Heart right ventricle (tissue), 16 donors: Measurements from ENCODE around the gene ZNF624. TPM values are rescaled to one million over a fixed set of nuclear protein-coding genes. Genes with fewer than 3 reads are reported as not detected.
A peak's percentile ranks its signal among the peaks of the same experiment; 100 is the strongest.

Experiments
- ATAC-seq, 8 donors: fragments of 200-7000 bp; cut with Tn5 transposase; one replicate each; pipeline ENCODE4 v1.9.1; 2020; ENCODE audit warnings: mild to moderate bottlenecking in 8 of 8, moderate library complexity in 8 of 8, moderate number of reproducible peaks in 1 of 8
- DNase-seq, 2 donors: peaks; one replicate each; pipeline ENCODE4 v3.0.0-alpha.2; 2020
- H3K27ac ChIP-seq, 10 donors: fragments of 200-600 bp; sonication (generic) in 2 of 10; one replicate each; pipeline versions ENCODE4 v1.5.0 to v1.8.0; 2020 to 2022; ENCODE audit warnings: mild to moderate bottlenecking in 3 of 10
- H3K27me3 ChIP-seq, 7 donors: fragments of 200-600 bp; one replicate each; pipeline ENCODE4 v1.8.0; 2021 to 2022; ENCODE audit warnings: mild to moderate bottlenecking in 2 of 7
- H3K36me3 ChIP-seq, 9 donors: fragments of 200-600 bp; sonication (generic) in 1 of 9; one replicate each; pipeline versions ENCODE4 v1.5.0 to v1.8.0; 2020 to 2022; ENCODE audit warnings: mild to moderate bottlenecking in 2 of 9
- H3K4me1 ChIP-seq, 9 donors: fragments of 200-600 bp; sonication (generic) in 1 of 9; one replicate each; pipeline versions ENCODE4 v1.5.0 to v1.8.0; 2020 to 2022; ENCODE audit warnings: mild to moderate bottlenecking in 4 of 9
- H3K4me3 ChIP-seq, 10 donors: fragments of 200-600 bp; sonication (generic) in 2 of 10; one replicate each; pipeline versions ENCODE4 v1.5.0 to v1.8.0; 2020 to 2022; ENCODE audit warnings: mild to moderate bottlenecking in 7 of 10, moderate library complexity in 2 of 10
- H3K9me3 ChIP-seq, 11 donors: fragments of 200-600 bp in 10 of 11; sonication (generic) in 2 of 11; one replicate each; pipeline versions ENCODE4 v1.5.0 to v1.8.0; 2013 to 2022; ENCODE audit warnings: mild to moderate bottlenecking in 2 of 11, control low read depth in 1 of 11, moderate library complexity in 1 of 11
- CTCF ChIP-seq, 9 donors: fragments of 200-600 bp; sonication (generic) in 2 of 9; IDR thresholded peaks; one replicate each; pipeline versions ENCODE4 v1.5.0 to v1.8.0; 2021 to 2022; ENCODE audit warnings: antibody characterized with exemption in 9 of 9, mild to moderate bottlenecking in 5 of 9, moderate library complexity in 1 of 9
- WGBS, 2 donors: extraction: QIAGEN DNeasy Blood & Tissue Kit; methylation state at CpG; one replicate each; pipeline ENCODE4 v1.1.7; 2013; ENCODE audit warnings: inconsistent platforms in 1 of 2; 5-methylcytosine and 5-hydroxymethylcytosine counted together
- intact Hi-C, 10 donors: fragments of 100-400 bp; cut with DNase I; formaldehyde crosslinking; loops; one replicate each; pipeline versions ENCODE4 v1.11.1 to v1.14.2; 2022
- polyA plus RNA-seq, 2 donors: library from polyadenylated mRNA; stranded (reverse); fragments of 200-250 nt; gene quantifications; one replicate each; pipeline ENCODE4 v1.2.3, GENCODE V29; 2013
- total RNA-seq, 10 donors: library from RNA; stranded (reverse); fragmentation: NEBNext Ultra II Directional in 3 of 10; extraction: Animal tissue kit (Norgen Biotek cat#: 25700) in 3 of 10; gene quantifications; one replicate each; pipeline versions ENCODE4 v1.2.1 to v1.2.4, GENCODE V29; 2021 to 2023
- donor health status: Arrhythmogenic right ventricular cardiomyopathy.
- donor health status: ischemic (EF 13 %, LVEDD 7.1; RV severe dilation, severe dysfunction).
- donor health status: healthy with polysubstance abuse.
- donor health status: DM: no; HTN: yes; CAD: no.
- donor health status: DM: no; HTN: no; CAD: no.
- donor health status: ischemic (EF 25% LVEDD 6.9; RV normal size, moderate dysfunction).
- donor health status: ischemic (EF 25% LVEDD 5.7; RV mildly dilated, moderate dysfunction).
- donor health status: healthy.
- donor health status: DM: yes; HTN: yes; CAD: no.
- donor health status: Ischemic cardiomyopathy.
- donor health status: ischemic (EF 35%, LVEDD 5.7; RV mildly dilated, moderate dysfunction).
- donor health status: nonischemic (EF 11% LVEDD 7.7; RV severe dilation, severe dysfunction).
- donor health status: DM: yes; HTN: yes; CAD: no.
- donor health status: PGD.
- donor health status: ischemic (EF 29% LVEDD 5.4; RV normal size, mild dysfunction).
- donor health status: nonischemic (EF 23%, LVEDD 6.1; RV moderate dilation, normal function).

ZNF624 gene
- total and polyA plus RNA-seq, 12 donors, result 0.39 to 2.9 (median 2.0) TPM

- intact Hi-C loops, result loop anchor here in 2 of 10 donors (5.0 kb wide), 2 partner anchors 66 to 116 kb away; no protein-coding TSS in a partner anchor
- H3K36me3 ChIP-seq, result peaks cover 0 to 20% (median 0%) of the 10 kb centered on the region in 9 donors
- H3K4me1 ChIP-seq, result peaks cover 0 to 19% (median 13%) of the 10 kb centered on the region in 9 donors
- TF ChIP-seq CTCF (IDR thresholded peaks at IDR 0.05), result no peak
- peak in 4 of 8 donors; percentile 5 to 21 (median 13) for ATAC-seq
- no peak for DNase-seq
- 8 to 9% methylated on average over 8 of the region's 8 CpGs for WGBS, 2 donors
- H3K27me3 ChIP-seq, result no peaks in the 10 kb centered on the region
- peak overlapping the region; percentile 89 to 97 (median 95) for H3K27ac ChIP-seq
- H3K4me3 ChIP-seq, result peak overlapping the region; percentile 47 to 87 (median 74)
- H3K9me3 ChIP-seq, result no peaks in the 10 kb centered on the region
Measured at GRCh38 chr17:16652847-16653366, 743 bp downstream of the ZNF624 start.

- Histone ChIP-seq H3K9me3 (no peaks in the 10 kb centered on the region), H3K27ac (peak overlapping the region in 4 of 10 donors; percentile 90 to 97 (median 96)), H3K4me3 (peak overlapping the region in 2 of 10 donors; percentile 78 to 87), H3K4me1 (peaks cover 0 to 19% (median 13%) of the 10 kb centered on the region in 9 donors), H3K27me3 (no peaks in the 10 kb centered on the region), H3K36me3 (peaks cover 0 to 21% (median 0%) of the 10 kb centered on the region in 9 donors)
- ATAC-seq (no peak), DNase-seq (no peak)
- WGBS, 2 donors, result 96 to 97% methylated on average over 4 of the region's 4 CpGs
- intact Hi-C loops, result loop anchor here in 2 of 10 donors (5.0 kb wide), 2 partner anchors 65 to 115 kb away; no protein-coding TSS in a partner anchor
- TF ChIP-seq CTCF (IDR thresholded peaks at IDR 0.05), result no peak
Measured at GRCh38 chr17:16652252-16652651, 1.4 kb downstream of the ZNF624 start.

- ATAC-seq, result no peak
- Histone ChIP-seq H3K27ac (no peak overlapping the region), H3K27me3 (no peaks in the 10 kb centered on the region), H3K4me3 (no peak overlapping the region), H3K36me3 (peaks cover 0 to 48% (median 0%) of the 10 kb centered on the region in 9 donors), H3K4me1 (peaks cover 0 to 19% (median 13%) of the 10 kb centered on the region in 9 donors), H3K9me3 (no peaks in the 10 kb centered on the region)
- intact Hi-C loops, result no loop called here
- no peak for DNase-seq
- no peak for TF ChIP-seq CTCF (IDR thresholded peaks at IDR 0.05)
- WGBS, 2 donors, result 96 to 99% methylated on average over 3 of the region's 3 CpGs
Measured at GRCh38 chr17:16649585-16649984, 4.1 kb downstream of the ZNF624 start.

- Histone ChIP-seq H3K4me3 (no peak overlapping the region), H3K9me3 (peaks cover 0 to 15% (median 0%) of the 10 kb centered on the region in 11 donors), H3K4me1 (no peaks in the 10 kb centered on the region), H3K36me3 (peaks cover 0 to 48% (median 5%) of the 10 kb centered on the region in 9 donors), H3K27ac (no peak overlapping the region), H3K27me3 (no peaks in the 10 kb centered on the region)
- 75 to 76% methylated on average over 1 of the region's 1 CpG for WGBS, 2 donors
- intact Hi-C loops, result no loop called here
- DNase-seq (no peak), ATAC-seq (no peak)
- no peak for TF ChIP-seq CTCF (IDR thresholded peaks at IDR 0.05)
Measured at GRCh38 chr17:16639438-16639837, 14.2 kb downstream of the ZNF624 start.
